ENCODE measurements around the gene CRYBG2.
A peak's percentile ranks its signal among the peaks of the same experiment; 100 is the strongest.
"Not testable (repeated sequence)": the region's sequence is repeated elsewhere in the genome, so short reads cannot be mapped to it uniquely, and the experiment has no call there.

Gene CRYBG2

GRCh38 chr1:26346274-26347033, 7.5 kb downstream of the CRYBG2 start:
- DNase-seq: no peak

GRCh38 chr1:26345718-26346117, 8.2 kb downstream of the CRYBG2 start:
- DNase-seq: no peak

GRCh38 chr1:26344147-26344920, 9.6 kb downstream of the CRYBG2 start:
- DNase-seq: no peak

- no peak for DNase-seq
Measured at GRCh38 chr1:26340047-26340481, 13.9 kb downstream of the CRYBG2 start.

- DNase-seq: no peak
Measured at GRCh38 chr1:26338670-26339069, 15.3 kb downstream of the CRYBG2 start.

DNA sequence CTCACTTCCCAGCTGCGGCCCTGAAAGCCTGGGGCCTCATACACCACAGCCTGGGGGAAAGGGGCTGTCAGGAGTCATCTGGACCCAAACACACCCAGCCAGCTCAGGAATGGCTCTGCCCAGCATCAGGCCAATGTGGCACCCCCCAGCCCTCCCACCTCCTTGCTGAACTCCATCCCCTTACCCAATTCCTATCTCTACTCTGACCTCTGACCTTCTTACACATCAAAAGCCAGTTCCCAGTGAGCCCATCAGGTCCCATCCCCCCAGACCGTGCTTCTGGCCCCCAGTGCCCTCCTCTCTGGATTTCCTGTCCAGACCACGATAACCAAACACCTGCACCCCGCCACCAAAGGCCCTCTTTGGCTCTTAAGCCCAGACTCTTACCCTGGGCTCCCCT, 16.3 kb downstream of the CRYBG2 start:
- DNase-seq: no peak

- no peak for DNase-seq
Measured at GRCh38 chr1:26337206-26337535, 16.8 kb downstream of the CRYBG2 start.

DNA sequence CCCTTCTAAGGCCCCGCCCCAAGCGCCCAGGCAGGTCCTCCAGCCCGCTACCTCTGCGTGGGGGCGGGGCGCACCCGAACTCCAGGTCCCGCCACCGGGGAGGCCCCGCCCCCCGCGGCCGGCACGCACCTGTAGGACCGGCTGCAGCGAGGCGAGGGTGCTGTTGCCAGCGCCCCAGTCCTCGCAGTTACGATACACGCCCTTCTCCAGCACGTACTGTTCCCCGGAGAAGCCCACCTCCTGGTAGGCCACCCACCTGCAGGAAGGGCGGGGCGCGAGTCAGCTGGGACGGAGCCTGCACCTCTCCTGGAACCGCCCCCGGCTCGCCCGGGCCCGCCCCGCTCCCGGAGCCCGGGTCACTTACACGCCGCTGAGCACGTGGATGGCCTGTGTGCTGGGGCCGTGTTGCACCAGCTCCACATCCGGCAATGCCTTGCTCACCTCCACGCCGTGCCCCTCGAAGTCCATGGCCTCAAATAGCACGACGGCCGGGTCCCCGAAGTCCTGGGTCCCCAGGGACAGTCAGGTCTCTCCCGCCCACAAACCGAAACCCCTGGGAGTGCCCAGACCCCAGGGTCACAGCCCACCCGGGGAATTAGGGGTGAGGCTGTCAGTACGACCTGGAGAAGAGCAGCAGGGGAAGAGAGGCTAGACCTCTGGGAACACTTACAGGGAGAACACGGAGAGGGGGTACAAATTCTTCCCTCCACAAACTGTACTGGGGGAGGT, 17.3 kb downstream of the CRYBG2 start:
- DNase-seq: no peak

GRCh38 chr1:26335774-26336476, 18.0 kb downstream of the CRYBG2 start:
- no peak for DNase-seq

- not testable (repeated sequence) for DNase-seq
Measured at GRCh38 chr1:26333312-26333711, 20.6 kb downstream of the CRYBG2 start.

GRCh38 chr1:26330276-26330675, 23.7 kb downstream of the CRYBG2 start:
- no peak for DNase-seq

GRCh38 chr1:26329380-26329779, 24.6 kb downstream of the CRYBG2 start:
- DNase-seq: not testable (repeated sequence)

GRCh38 chr1:26328597-26328996, 25.3 kb downstream of the CRYBG2 start:
- no peak for DNase-seq

GRCh38 chr1:26327956-26328362, 26.0 kb downstream of the CRYBG2 start:
- DNase-seq: no peak

DNA sequence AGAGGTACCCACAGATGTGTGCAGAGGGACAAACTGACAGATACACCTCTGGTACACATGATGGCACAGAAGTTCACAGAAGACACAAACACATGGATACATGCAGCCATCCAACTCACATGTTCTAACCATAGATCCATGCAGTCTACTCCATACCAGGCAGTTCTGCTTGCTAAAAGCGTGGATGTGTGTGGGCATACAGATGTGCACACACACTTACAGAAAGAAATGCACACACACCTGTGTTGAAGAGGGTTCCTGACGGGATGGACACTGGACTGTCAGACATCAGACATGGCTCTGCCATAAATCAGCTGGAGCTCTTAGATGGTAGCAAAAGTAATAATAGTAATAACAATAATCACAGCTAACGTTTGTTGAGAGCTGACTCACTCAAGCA, 29.4 kb downstream of the CRYBG2 start:
- DNase-seq: no peak

DNA sequence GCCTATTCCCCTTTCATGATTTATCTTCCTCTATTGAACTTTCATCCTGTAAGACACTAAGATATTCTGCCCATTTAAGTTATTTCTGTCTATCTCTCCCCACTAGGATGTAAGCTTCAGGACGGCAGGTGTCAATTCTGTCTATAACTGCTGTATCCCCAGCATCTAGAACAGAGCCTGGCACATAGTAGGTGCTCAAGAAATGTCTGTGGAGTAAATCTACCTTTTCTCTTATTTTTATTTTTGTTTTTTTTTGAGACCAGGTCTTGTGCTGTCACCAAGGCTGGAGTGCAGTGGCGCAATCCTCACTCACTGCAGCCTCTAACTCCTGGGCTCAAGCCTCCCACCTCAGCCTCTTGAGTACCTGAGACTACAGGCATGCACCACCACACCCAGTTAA, 30.5 kb downstream of the CRYBG2 start:
- no peak for DNase-seq

GRCh38 chr1:26322042-26322331, 31.9 kb downstream of the CRYBG2 start:
- no peak for DNase-seq

DNA sequence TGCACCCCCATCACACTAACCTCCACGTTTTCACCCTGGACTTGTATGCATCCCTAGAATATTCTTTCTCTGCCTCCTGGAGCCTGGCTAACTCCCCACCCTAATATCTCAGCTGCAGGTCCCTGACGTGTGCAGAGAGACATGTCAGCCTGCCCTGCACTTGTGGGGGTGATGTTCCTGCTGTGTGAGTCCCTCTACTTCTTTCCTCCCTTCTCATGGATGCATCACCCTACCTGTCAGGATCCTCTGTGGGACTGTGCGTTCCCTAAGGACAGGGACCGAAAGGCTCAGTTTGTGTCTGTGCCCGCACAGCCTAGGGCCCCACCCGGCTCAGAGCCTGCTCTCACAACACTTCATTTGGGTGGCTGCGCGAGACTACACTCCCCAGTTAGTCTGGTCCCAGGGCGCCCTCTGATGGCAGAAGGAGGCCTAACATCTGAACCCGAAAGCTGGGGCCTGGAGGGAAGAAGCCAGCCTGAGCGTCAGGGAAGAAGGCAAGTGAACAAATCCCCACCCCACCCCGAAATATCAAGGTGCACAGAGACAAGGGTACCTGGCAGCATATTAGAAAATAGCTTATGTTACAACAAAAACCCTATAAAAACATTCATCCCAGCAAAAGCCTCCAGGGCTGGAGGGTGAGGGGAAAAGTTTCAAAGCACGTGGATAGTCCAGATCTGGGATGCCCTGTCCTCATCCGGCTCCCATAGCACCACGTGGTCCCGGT, 32.5 kb downstream of the CRYBG2 start:
- peak; percentile 53 for DNase-seq

GRCh38 chr1:26320896-26321295, 33.0 kb downstream of the CRYBG2 start:
- no peak for DNase-seq

- peak; percentile 40 for DNase-seq
Measured at GRCh38 chr1:26318338-26319064, 35.4 kb downstream of the CRYBG2 start.

- no peak for DNase-seq
Measured at GRCh38 chr1:26317612-26318337, 36.2 kb downstream of the CRYBG2 start, which contains the start of gene CD52. TSS of gene CD52 (plus strand) at chr1:26317958. CDS start at chr1:26318018, 60 bp downstream.
